Karpas-422 (cell line): ENCODE results near the gene MON1B. TPM values are rescaled to one million over a fixed set of nuclear protein-coding genes. Genes with fewer than 3 reads are reported as not detected.
"Not testable (repeated sequence)": the region's sequence is repeated elsewhere in the genome, so short reads cannot be mapped to it uniquely, and the experiment has no call there.

ENCODE experiments used
- DNase-seq: peaks from one replicate; pipeline ENCODE4 v3.0.0-alpha.2; 2015
- H2AFZ ChIP-seq: fragments of 200-600 bp; sonication (generic); 2 replicates; pipeline ENCODE4 v1.6.1; 2014; ENCODE audit warnings: antibody characterized with exemption, low read length, mixed read lengths
- H3K27ac ChIP-seq: fragments of 200-600 bp; sonication (generic); 2 replicates; pipeline ENCODE4 v1.5.1; 2014; ENCODE audit warnings: mild to moderate bottlenecking, low read length, moderate library complexity
- H3K27me3 ChIP-seq: fragments of 200-600 bp; sonication (generic); 2 replicates; pipeline ENCODE4 v1.6.1; 2014; ENCODE audit warnings: low read length, mixed read lengths
- H3K36me3 ChIP-seq: fragments of 200-600 bp; sonication (generic); 2 replicates; pipeline ENCODE4 v1.6.1; 2014; ENCODE audit warnings: low read length, mixed read lengths; ENCODE audit not compliant: insufficient read depth
- H3K4me1 ChIP-seq: fragments of 200-600 bp; sonication (generic); 2 replicates; pipeline ENCODE4 v1.6.1; 2014; ENCODE audit warnings: mild to moderate bottlenecking, low read length, mixed read lengths
- H3K4me2 ChIP-seq: fragments of 200-600 bp; sonication (generic); 2 replicates; pipeline ENCODE4 v1.6.1; 2014; ENCODE audit warnings: low read length, low read depth, mild to moderate bottlenecking; ENCODE audit not compliant: poor library complexity, severe bottlenecking
- H3K4me3 ChIP-seq: fragments of 200-600 bp; sonication (generic); 2 replicates; pipeline ENCODE4 v1.5.1; 2014; ENCODE audit warnings: mild to moderate bottlenecking, antibody characterized with exemption, low read length, mixed read lengths
- H3K79me2 ChIP-seq: fragments of 200-600 bp; sonication (generic); 2 replicates; pipeline ENCODE4 v1.6.1; 2014; ENCODE audit warnings: mild to moderate bottlenecking, low read length, mixed read lengths
- H3K9ac ChIP-seq: fragments of 200-600 bp; sonication (generic); 2 replicates; pipeline ENCODE4 v1.6.0; 2014; ENCODE audit warnings: low read length
- H3K9me2 ChIP-seq: fragments of 200-600 bp; sonication (generic), shearing (Covaris generic); replicated peaks from 2 replicates; pipeline ENCODE4 v1.6.0; 2014; ENCODE audit warnings: mild to moderate bottlenecking, low read length, moderate library complexity; ENCODE audit not compliant: insufficient read depth
- H3K9me3 ChIP-seq: fragments of 300-700, 200-600 bp; sonication (generic); 2 replicates; pipeline ENCODE4 v1.6.1; 2014; ENCODE audit warnings: low read length, mixed read lengths
- H4K20me1 ChIP-seq: fragments of 200-600 bp; sonication (generic); 2 replicates; pipeline ENCODE4 v1.6.1; 2014; ENCODE audit warnings: mild to moderate bottlenecking, antibody characterized with exemption, low read length, low read depth; ENCODE audit not compliant: insufficient read depth
- total RNA-seq: library from RNA; depleted of rRNA; stranded (reverse); fragments of >200 nt; shearing (Covaris generic); gene quantifications from 2 replicates; pipeline ENCODE4 v1.2.3, GENCODE V29; 2014; ENCODE audit warnings: low replicate concordance

MON1B gene
- total RNA-seq, 1 experiment from 2014 or later = 10.1 TPM

- Histone ChIP-seq H3K4me1 (no peaks in the 10 kb centered on the region), H3K4me3 (no peak overlapping the region), H3K27me3 (no peaks in the 10 kb centered on the region), H3K9me3 (no peaks in the 10 kb centered on the region), H3K4me2 (no peak overlapping the region), H3K9ac (no peak overlapping the region), H3K27ac (no peak overlapping the region), H4K20me1 (no peaks in the 10 kb centered on the region), H3K79me2 (no peaks in the 10 kb centered on the region), H3K9me2 (no peaks in the 10 kb centered on the region), H3K36me3 (no peaks in the 10 kb centered on the region), H2AFZ (no peak overlapping the region)
- no peak for DNase-seq
Observed at GRCh38 chr16:77168901-77169300, 22.1 kb upstream of the MON1B start.

- H3K9me2 ChIP-seq = no peaks in the 10 kb centered on the region
- no peaks in the 10 kb centered on the region for H3K9me3 ChIP-seq
- H3K79me2 ChIP-seq = no peaks in the 10 kb centered on the region
- peak; percentile 89 for DNase-seq
- no peaks in the 10 kb centered on the region for H3K36me3 ChIP-seq
- H3K9ac ChIP-seq = no peak overlapping the region
- no peak overlapping the region for H3K4me3 ChIP-seq
- no peak overlapping the region for H3K4me2 ChIP-seq
- H4K20me1 ChIP-seq = no peaks in the 10 kb centered on the region
- no peak overlapping the region for H2AFZ ChIP-seq
- no peaks in the 10 kb centered on the region for H3K4me1 ChIP-seq
- no peaks in the 10 kb centered on the region for H3K27me3 ChIP-seq
- H3K27ac ChIP-seq = no peak overlapping the region
Observed at GRCh38 chr16:77169650-77170236, 21.2 kb upstream of the MON1B start.

GRCh38 chr16:77170805-77171204 is 20.2 kb upstream of the MON1B start:
- H3K36me3 ChIP-seq = no peaks in the 10 kb centered on the region
- no peak overlapping the region for H3K9ac ChIP-seq
- DNase-seq = no peak
- H3K4me3 ChIP-seq = no peak overlapping the region
- no peaks in the 10 kb centered on the region for H4K20me1 ChIP-seq
- no peak overlapping the region for H3K27ac ChIP-seq
- H3K27me3 ChIP-seq = no peaks in the 10 kb centered on the region
- no peaks in the 10 kb centered on the region for H3K79me2 ChIP-seq
- H3K4me2 ChIP-seq = no peak overlapping the region
- no peaks in the 10 kb centered on the region for H3K9me2 ChIP-seq
- H2AFZ ChIP-seq = no peak overlapping the region
- no peaks in the 10 kb centered on the region for H3K9me3 ChIP-seq
- H3K4me1 ChIP-seq = no peaks in the 10 kb centered on the region

GRCh38 chr16:77171745-77172635 is 19.0 kb upstream of the MON1B start:
- Histone ChIP-seq H3K36me3 (no peaks in the 10 kb centered on the region), H3K27ac (no peak overlapping the region), H3K9ac (no peak overlapping the region), H3K4me3 (no peak overlapping the region), H3K4me2 (no peak overlapping the region), H3K9me2 (no peaks in the 10 kb centered on the region), H3K27me3 (no peaks in the 10 kb centered on the region), H3K4me1 (no peaks in the 10 kb centered on the region), H4K20me1 (no peaks in the 10 kb centered on the region), H2AFZ (no peak overlapping the region), H3K9me3 (no peaks in the 10 kb centered on the region), H3K79me2 (no peaks in the 10 kb centered on the region)
- DNase-seq = peak; percentile 86

- Histone ChIP-seq H3K79me2 (no peaks in the 10 kb centered on the region), H3K27ac (no peak overlapping the region), H3K9me2 (no peaks in the 10 kb centered on the region), H2AFZ (no peak overlapping the region), H3K36me3 (no peaks in the 10 kb centered on the region), H3K4me2 (no peak overlapping the region), H3K4me3 (no peak overlapping the region), H4K20me1 (no peaks in the 10 kb centered on the region), H3K27me3 (no peaks in the 10 kb centered on the region), H3K4me1 (no peaks in the 10 kb centered on the region), H3K9ac (no peak overlapping the region), H3K9me3 (no peaks in the 10 kb centered on the region)
- no peak for DNase-seq
Observed at GRCh38 chr16:77172951-77173350, 18.0 kb upstream of the MON1B start.

GRCh38 chr16:77183137-77183536 is 7.9 kb upstream of the MON1B start:
- Histone ChIP-seq H3K9ac (no peak overlapping the region), H3K9me2 (no peaks in the 10 kb centered on the region), H3K4me2 (no peak overlapping the region), H3K79me2 (no peaks in the 10 kb centered on the region), H2AFZ (no peak overlapping the region), H3K36me3 (no peaks in the 10 kb centered on the region), H3K27me3 (peaks cover 2% of the 10 kb centered on the region; the same call in 1 of the 2 replicates), H3K27ac (no peak overlapping the region), H3K4me3 (no peak overlapping the region), H4K20me1 (no peaks in the 10 kb centered on the region), H3K4me1 (no peaks in the 10 kb centered on the region), H3K9me3 (no peaks in the 10 kb centered on the region)
- no peak for DNase-seq

GRCh38 chr16:77186298-77186697 is 4.7 kb upstream of the MON1B start:
- not testable (repeated sequence) for H3K27me3 ChIP-seq, H3K79me2 ChIP-seq, H3K4me3 ChIP-seq, H3K36me3 ChIP-seq, H3K4me1 ChIP-seq, H3K9me2 ChIP-seq, H3K27ac ChIP-seq, H2AFZ ChIP-seq, H4K20me1 ChIP-seq, H3K9me3 ChIP-seq, H3K9ac ChIP-seq, H3K4me2 ChIP-seq, DNase-seq

- Histone ChIP-seq H3K9ac (peak overlapping the region; percentile 93), H3K27me3 (no peaks in the 10 kb centered on the region), H3K4me2 (peak overlapping the region; percentile 93), H4K20me1 (0 out of 2 replicates have a peak, but pooled peaks cover 6% of the 10 kb centered on the region), H3K4me3 (peak overlapping the region; percentile 88), H3K9me2 (no peaks in the 10 kb centered on the region), H3K79me2 (peaks cover 32% of the 10 kb centered on the region), H3K27ac (peak overlapping the region; percentile 17; the same call in 1 of the 2 replicates), H3K36me3 (0 out of 2 replicates have a peak, but pooled peaks cover 7% of the 10 kb centered on the region), H3K4me1 (peaks cover 10% of the 10 kb centered on the region), H3K9me3 (no peaks in the 10 kb centered on the region), H2AFZ (peak overlapping the region; percentile 95)
- no peak for DNase-seq
Observed at GRCh38 chr16:77190190-77190477, 856 bp upstream of the MON1B start.
